Measurements from ENCODE around the gene AMOTL1.
"Not testable (repeated sequence)": the region's sequence is repeated elsewhere in the genome, so short reads cannot be mapped to it uniquely, and the experiment has no call there.

The AMOTL1 gene

GRCh38 chr11:94791942-94792341 lies 23.8 kb downstream of the AMOTL1 start:
- DNase-seq (ENCODE audit: low read depth), result not testable (repeated sequence)

GRCh38 chr11:94792451-94792850 lies 24.3 kb downstream of the AMOTL1 start:
- DNase-seq (ENCODE audit: low read depth), result no peak

- DNase-seq (ENCODE audit: low read depth), result no peak
Observed at GRCh38 chr11:94793002-94793401, 24.8 kb downstream of the AMOTL1 start.

GRCh38 chr11:94793822-94794221 lies 25.7 kb downstream of the AMOTL1 start:
- DNase-seq (ENCODE audit: low read depth), result no peak

GRCh38 chr11:94794287-94795168 lies 26.4 kb downstream of the AMOTL1 start:
- peak; percentile 81 for DNase-seq (ENCODE audit: low read depth)

- no peak for DNase-seq (ENCODE audit: low read depth)
Observed at GRCh38 chr11:94795476-94796189, 27.5 kb downstream of the AMOTL1 start.

- no peak for DNase-seq (ENCODE audit: low read depth)
Observed at GRCh38 chr11:94796190-94796580, 28.0 kb downstream of the AMOTL1 start.

- no peak for DNase-seq (ENCODE audit: low read depth)
Observed at GRCh38 chr11:94796863-94797262, 28.7 kb downstream of the AMOTL1 start.

GRCh38 chr11:94799726-94800125 lies 31.6 kb downstream of the AMOTL1 start:
- no peak for DNase-seq (ENCODE audit: low read depth)

- no peak for DNase-seq (ENCODE audit: low read depth)
Observed at GRCh38 chr11:94800414-94800813, 32.3 kb downstream of the AMOTL1 start.

- no peak for DNase-seq (ENCODE audit: low read depth)
Observed at GRCh38 chr11:94801866-94802460, 33.8 kb downstream of the AMOTL1 start.

GRCh38 chr11:94802501-94802900 lies 34.3 kb downstream of the AMOTL1 start:
- no peak for DNase-seq (ENCODE audit: low read depth)

GRCh38 chr11:94803491-94803890 lies 35.3 kb downstream of the AMOTL1 start:
- DNase-seq (ENCODE audit: low read depth), result no peak

- no peak for DNase-seq (ENCODE audit: low read depth)
Observed at GRCh38 chr11:94804874-94805273, 36.7 kb downstream of the AMOTL1 start.

- DNase-seq (ENCODE audit: low read depth), result no peak
Observed at GRCh38 chr11:94806014-94806413, 37.9 kb downstream of the AMOTL1 start.

GRCh38 chr11:94806419-94806818 lies 38.3 kb downstream of the AMOTL1 start:
- no peak for DNase-seq (ENCODE audit: low read depth)

GRCh38 chr11:94809251-94809650 lies 41.1 kb downstream of the AMOTL1 start:
- DNase-seq (ENCODE audit: low read depth), result no peak

GRCh38 chr11:94812724-94813720 lies 44.9 kb downstream of the AMOTL1 start:
- not testable (repeated sequence) for DNase-seq (ENCODE audit: low read depth)

- no peak for DNase-seq (ENCODE audit: low read depth)
Observed at GRCh38 chr11:94814272-94814976, 46.3 kb downstream of the AMOTL1 start.

- DNase-seq (ENCODE audit: low read depth), result no peak
Observed at GRCh38 chr11:94815705-94816344, 47.7 kb downstream of the AMOTL1 start.

All from fibroblast of the conjunctiva (primary cell).